ENCODE measurements around the gene VPS54.

The VPS54 gene

DNA sequence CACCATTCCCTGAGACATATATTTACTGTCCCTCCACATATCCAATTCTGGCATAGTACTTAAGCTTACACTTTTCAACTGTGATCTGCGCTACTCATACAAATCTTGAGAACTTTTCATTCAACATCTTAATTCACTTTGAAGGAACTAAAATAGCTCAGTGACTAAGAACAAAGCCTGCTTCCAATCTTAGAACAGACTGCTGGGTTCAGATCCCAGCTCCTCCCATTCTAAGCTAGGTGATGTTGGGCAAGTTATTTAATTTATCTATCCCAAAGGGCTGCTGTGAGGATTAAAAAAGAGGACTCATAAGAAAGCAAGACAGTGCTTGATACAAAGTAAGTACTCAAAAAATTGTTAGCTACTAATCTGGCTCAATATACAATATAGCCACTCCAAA is 119.6 kb downstream of the VPS54 start:
- DNase-seq = no peak

DNA sequence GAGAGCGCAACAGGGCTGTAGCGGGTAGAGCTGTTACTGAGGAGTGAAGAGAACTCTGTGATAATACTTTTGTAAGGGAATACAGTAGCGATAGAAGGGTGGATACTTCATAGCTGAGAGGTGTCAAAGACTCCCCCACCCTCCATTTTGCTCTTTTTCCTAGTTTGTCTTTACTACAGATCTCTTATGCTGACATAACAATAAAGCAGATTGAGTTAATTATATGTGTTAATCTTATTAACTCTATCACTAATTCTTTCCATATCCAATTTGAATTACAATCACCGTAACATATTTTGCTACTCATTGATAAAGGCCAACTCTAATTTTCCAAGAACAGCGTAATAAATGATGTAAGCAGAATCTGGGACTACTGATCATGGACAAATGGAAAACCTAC is 120.4 kb downstream of the VPS54 start:
- DNase-seq = no peak

DNA sequence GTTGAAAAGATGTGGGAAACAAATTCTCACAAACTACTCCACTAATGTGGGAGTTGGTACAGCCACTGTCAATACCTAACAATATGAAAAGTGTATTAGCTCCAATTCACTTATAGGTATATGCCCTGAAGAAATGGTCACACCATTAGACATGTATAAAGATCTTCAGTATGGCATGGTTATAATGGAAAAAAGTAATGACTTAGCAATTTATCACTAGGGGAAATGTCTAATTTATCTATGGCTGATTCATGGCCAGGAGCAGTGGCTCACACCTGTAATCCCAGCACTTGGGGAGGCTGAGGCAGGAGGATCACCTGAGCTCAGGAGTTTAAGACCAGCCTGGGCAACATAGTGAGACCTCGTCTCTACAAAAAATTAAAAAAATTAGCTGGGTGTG is 125.1 kb downstream of the VPS54 start:
- DNase-seq = no peak

DNA sequence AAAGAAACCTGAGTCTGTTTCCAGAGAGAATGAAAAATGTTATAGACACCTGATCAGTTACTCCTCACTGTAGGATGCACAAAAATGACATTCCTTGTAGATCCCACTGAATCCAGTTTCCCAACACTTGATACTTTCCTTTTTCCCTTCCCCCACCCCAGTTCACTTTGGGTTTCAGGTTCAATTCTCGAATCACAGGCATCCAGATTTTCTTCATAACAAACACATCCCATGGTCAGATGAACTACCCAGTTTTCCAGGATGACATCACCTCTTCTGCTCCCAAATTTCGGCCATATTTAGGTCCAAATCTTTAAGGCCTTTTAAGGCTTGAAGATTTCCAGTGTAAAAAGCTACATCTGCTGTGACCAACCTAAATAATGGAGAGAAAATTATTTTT is 126.1 kb downstream of the VPS54 start:
- DNase-seq = no peak

DNA sequence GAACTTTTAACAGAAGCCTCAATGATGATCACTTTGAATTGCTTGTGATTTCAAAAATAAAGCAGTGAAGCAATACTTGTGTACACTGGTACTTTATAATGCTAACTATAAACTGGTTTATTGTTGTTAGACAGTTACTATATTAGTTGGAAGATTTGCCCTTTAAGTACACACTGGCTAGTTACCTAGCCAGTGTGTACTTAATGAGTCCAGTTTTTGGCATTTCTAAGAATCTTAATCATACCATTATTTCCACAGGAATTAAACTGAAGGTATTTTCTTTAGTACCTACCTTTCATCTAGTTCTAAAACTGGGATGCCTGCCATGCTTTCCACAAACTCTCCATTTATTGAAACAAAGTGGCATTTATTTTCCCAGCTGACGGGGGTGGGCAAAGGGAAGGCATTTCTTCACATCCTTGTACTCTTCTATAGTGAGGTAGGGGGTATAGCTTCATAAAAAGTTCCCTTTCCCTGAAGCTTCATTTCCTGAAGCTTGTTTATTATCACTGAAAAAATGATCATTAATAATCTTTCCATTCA is 127.7 kb downstream of the VPS54 start:
- no peak for DNase-seq

DNA sequence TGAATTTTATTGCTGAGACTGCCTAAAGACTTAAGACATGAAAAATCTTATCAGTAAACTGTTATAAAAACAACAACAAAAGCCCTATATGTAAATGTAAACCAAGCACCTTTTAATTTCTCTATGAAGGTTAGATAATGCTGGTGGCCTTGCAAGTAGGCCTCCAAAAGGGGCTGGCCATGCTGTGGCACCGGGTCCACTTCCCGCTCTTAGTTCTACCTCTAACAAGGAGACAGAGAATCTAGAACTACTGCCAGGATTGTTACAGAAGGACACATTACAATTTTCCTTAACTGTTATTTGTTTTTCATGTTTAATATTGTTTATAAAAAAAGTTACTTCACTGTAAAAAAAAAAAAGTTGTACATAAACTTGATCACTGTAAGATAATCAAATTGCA is 128.6 kb downstream of the VPS54 start:
- no peak for DNase-seq

DNA sequence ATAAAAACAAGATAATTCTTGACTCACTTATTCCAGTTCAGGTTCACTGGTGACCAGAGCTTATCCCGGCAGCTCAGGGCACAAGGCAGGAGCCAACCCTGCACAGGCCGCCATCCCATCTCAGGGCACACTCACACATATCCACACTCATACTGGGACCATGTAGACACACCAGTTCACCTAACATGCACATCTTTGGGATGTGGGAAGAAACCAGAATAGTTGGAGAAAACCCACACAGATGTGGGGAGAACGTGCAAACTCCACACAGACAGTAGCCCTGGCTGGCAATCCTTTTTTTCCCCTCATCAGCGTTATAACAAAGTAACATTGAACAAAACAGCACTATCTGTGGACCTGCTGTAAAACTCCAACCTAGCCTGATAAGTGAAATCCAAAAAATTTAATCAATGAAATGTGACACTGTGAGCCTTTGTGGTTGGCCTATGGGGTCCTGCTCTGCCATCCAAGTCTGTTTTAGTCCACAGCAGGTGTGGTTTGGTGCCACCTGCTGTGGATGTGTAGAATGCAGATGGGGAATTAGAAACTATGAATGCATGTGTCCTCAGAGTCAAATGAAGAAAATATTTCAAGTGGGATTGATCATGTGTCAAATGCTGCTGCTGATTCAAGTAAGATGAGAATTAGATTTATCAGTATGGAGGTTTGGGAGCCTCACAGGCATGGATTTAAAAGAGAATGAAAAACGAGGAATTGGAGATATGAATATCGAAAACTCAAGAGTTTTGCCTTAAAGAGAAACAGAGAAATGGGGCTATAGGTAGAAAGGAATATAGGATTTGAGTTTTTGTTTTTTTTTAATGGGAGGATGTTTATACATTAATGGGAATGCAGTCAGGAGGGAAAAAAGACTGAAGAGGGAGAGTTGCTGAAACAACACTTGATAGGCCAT is 130.5 kb downstream of the VPS54 start:
- peak; percentile 49 for DNase-seq

DNA sequence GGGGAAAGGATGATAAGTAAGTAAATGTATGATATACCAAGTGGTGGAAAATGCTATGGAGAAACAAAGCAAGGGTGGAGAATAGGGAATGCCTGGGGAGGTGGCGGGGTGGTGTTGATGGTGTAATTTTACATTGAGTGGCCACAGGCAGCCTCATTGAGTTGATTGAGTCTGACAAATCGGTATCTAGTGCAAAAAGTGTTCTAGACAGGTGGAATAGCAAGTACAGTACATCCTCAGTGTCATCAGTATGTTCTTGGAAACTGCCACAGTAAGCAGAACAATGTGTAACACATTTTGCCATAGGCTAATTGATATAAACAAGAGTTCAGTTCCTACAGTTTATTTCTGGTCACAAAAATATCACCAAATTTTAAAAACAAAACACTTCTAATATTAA is 131.2 kb downstream of the VPS54 start:
- no peak for DNase-seq

DNA sequence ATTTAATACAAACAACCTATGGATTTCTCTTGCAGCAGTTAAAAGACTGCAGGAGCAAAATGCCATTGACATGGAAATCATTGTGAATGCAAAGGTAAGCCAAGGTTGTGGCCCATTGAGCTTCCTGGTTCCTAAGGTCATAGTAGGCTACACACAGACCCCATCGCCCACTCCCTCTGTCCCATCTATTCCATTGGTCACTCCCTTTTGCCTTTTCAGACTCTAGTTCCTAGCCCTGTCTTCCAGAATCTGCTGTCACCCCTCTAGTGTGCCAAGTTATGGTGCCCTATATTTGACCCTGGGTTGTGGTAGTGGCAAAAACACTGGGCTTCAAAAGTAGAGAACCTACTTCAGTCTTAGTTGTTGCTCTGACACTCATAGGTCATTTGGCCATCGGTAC is 132.8 kb downstream of the VPS54 start:
- no peak for DNase-seq

DNA sequence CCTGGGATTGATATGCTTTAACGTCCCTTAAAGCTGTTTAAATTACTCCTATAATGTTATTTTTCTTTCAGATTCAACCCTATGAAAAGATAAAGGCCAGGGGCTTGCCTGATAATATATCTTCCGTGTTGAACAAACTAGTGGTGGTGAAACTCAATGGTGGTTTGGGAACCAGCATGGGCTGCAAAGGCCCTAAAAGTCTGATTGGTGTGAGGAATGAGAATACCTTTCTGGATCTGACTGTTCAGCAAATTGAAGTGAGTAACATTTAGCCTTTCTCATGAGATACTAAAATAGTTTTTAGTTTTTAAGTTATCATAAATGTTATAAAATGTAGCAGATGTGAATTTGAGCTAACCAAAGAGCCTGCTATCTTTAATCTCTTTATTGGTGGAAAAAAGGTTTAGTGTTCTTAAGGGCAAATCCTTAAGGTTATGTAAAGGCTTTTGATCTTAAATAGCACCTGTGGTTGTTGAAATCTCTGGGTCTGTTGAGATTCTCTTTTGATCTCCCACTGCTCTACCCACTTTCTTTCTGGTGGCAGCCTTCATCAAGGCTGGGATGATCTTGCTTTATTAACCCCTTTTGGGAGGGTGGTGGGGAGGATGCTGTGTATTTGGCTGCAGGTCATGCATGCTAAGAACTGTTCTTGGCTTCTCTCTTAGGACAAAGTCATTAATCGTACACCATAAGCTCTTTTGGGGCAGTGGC is 136.7 kb downstream of the VPS54 start:
- DNase-seq = no peak

DNA sequence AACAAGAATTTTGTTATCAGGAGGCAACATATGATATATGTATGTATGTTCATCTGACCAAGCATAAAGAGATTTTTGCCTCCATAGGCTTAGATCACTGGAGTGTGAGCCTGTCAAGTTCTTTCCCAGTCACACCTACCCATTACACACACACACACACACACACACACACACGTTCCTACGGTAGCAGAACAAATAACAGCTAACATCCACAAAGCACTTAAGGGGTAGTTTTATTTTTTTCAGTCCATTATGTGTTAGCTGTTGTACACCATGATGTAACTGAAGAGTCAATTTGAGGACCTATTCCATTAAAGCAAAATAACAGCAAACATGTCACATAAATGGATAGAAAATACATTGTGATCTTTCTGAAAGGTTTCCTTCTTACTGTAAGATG is 138.0 kb downstream of the VPS54 start:
- no peak for DNase-seq

DNA sequence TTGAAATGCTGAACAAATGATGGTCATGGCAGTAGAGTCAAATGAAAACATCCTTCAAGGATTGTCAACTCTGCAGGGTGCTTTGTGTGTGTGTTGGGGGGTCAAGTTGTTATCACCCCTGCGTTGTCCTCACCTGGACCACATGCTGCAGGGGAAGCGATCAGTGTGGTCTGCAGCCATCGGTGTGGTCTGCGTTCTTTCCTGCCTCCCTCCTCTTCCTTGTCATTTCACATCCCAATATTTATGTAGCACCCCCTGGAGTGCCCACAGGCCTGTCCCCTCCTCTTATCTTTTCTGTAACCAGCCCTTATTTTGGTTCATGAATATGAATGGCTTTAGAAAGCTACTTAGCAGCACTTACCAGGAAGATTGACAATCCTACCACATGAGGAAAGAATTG is 138.6 kb downstream of the VPS54 start:
- DNase-seq = no peak

DNA sequence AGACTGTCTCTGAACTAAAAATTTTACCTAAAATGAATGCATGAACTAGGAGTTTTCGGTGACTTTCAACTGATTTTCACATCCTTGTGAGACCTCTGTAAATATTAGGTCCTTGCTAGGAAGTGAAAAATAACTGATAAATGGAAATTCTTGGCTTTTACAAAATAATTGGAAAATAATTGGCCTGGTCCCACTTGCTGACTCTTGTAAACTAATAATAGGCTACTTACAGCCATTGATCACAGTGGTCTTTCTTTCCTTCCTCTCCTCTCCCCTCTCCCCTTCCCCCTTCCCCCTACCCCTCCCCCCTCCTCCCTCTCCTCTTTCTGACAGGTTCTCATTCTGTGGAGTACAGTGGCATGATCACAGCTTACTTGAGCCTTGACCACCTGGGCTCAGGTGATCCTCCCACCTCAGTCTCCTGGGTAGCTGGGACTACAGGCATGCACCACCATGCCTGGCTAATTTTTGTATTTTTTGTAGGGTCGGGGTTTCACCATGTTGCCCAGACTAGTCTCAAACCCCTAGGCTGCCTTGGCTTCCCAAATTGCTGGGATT is 139.3 kb downstream of the VPS54 start:
- no peak for DNase-seq

DNA sequence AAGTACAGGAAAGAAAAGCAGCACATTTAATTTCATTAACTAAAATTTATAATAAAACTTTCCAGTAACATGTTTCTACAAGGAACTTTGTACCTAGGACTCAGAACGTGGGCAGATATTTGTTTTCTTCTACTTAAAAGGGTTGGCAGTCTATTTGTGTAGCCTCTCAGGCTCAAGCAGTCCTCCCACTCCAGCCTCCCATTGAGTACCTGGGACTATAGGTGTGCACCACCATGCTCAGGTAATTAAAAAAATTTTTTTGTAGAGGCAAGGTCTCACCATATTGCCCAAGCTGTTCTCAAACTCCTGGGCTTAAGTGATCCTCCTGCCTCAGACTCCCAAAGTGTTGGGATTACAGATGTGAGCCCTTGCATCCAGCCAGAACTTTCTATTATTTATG is 140.7 kb downstream of the VPS54 start:
- no peak for DNase-seq

DNA sequence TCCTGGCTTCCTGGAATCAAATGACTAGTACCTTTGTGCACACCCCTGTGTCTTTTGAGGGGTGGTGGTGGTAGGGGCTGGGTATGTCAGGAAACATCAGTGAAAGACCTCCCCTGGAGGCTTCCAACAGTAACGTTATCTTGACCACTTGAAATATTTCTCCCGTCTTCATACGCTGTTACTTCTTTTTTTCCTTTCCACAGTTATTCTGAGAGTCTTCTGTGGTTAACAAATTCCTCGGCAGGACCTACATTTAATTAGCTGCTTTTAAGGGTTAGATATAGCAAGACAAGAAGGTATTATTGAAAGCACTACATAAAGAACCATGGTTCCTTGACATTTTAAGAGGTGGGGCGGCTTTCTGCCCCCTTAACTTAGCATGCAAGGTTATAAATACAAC is 142.9 kb downstream of the VPS54 start:
- DNase-seq = no peak

DNA sequence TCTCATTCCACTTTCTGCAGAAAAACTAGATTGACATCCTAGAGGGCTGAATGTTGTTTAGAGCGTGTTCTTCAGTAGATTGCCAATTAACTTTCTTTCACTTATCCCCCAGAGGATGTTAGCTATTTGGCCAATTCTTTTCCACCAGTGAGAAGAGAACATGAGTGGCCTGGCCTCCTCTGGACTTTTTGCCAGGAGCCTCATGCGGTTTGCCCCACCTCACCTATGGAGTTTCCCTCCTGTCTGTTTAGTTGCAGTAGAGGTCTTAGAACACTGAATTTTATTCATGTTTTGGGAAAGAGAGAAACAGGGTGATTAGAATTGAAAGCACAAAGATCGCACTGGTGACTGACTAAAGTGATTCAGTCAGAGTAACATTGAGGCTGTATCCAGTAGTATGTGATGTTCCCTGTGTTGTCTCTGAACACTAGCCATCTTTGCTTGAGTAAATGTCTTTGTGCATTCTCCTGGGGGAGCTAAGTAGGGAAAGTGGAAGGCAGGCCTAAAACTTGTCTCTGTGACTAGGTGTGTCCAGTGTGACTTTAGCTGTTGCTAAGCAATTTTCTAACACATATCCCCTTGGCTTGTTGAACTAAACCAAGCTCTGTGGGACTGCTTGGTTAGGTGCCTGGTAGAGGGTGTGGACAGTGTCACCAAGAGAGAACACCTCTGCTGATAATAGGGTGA is 143.5 kb downstream of the VPS54 start:
- no peak for DNase-seq

DNA sequence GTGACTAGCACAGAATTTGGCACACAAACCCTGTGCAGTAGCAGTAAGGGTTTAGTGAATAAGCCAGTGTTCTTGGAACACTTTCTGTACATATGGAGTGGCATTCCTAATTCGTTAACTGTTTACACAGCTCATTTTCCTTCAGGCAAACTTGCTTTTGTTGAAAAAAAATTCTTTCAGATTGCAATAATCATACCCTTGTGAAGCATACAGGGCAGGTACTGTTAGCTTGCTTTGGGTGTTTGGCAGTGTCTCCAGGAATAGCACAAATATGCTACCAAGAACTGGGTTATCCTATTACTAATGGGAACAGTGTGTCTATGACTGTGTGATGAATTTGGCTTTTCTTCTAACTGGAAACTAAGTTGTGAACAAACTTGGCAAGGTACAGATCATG is 144.1 kb downstream of the VPS54 start:
- DNase-seq = no peak

DNA sequence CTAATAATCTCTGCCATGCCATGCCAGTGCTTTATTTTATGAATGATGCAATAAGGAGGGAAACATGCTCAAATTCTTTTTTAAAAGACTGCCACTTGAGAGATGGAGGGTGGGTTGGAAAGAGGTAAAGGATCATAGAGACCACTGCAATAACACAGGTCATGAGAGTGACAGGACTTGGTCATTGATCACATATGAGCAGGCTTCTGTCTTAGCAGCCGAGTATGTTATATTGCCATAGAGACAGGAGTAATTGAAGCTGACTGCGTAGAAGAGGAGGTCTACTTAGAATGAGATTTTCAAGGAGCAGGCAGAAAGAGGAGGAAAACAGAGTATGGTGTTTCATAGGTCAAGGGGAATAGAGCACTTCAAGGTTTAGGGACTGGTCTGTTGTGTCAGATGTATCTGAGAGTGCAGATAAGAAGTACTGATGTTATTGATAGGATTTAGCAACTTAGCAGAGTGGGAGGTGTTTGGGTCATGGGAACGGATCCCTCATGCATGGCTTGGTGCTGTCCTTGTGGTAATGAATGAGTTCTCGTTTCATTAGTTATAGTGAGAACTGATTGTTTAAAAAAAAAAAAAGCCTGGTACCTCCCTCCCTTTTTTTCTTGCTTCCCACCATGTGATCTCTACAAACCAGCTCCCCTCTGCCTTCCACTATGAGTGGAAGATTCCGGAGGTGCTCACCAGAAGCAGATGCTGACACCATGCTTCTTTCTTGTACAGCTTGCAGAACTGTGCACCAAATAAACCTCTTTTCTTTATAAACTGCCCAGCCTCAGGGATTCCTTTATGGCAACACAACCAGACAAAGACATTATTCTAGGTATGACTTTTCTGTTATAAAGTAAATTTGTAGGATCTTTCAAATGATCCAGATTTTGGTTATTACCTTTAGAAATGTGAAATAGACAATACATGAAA is 144.8 kb downstream of the VPS54 start:
- DNase-seq = no peak

DNA sequence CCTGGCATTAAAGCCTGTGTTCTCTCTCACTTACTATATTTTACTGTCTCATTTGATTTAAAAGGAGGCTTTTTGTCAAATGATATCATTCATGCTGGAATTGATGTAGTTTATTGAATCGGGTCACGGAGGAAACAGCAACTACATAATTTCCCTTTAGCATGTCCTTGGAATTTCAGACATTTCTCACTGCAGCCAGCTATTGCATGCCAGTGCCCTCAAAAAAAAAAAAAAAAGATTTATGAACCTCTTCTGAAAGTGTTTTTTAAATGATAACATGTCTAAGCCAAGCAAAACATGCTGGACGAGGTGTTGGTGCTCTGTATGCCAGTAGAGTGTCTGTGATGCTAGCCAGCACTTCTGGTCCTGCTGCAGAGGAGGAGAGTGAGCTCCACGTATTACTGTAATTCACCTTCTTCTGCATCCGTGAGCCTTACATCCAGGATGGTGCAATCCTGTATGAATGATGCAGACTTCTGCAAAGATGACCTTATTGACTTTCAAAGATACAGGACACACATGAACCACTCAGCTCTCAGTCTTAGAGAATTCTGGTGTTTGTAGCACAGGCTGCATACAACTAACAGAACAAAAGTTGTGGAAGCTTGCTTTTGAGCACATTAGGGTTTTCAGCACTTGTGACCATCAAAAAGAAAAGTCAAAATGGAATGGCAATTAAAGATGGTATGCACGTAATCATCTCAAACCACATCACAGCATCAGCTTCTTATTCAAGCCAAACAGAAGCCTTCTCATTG is 146.5 kb downstream of the VPS54 start:
- no peak for DNase-seq

DNA sequence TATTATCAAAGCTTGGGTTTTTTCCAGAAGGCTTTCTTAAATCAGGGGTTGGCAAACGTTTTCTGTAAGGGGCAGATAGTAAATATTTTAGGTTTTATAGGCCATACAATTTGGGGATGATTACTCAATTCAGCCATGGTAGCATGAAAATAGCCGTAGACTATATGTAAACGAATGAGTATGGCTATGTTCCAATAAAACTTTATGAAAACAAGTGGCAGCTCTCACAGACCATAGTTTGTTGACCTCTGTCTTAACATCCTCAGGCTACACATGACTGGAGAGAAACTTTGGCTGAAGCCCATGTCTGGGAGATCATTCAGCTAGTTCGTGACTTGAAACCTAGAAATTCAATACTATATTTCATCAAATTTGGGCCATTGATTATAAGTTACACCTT is 147.4 kb downstream of the VPS54 start:
- no peak for DNase-seq

DNA sequence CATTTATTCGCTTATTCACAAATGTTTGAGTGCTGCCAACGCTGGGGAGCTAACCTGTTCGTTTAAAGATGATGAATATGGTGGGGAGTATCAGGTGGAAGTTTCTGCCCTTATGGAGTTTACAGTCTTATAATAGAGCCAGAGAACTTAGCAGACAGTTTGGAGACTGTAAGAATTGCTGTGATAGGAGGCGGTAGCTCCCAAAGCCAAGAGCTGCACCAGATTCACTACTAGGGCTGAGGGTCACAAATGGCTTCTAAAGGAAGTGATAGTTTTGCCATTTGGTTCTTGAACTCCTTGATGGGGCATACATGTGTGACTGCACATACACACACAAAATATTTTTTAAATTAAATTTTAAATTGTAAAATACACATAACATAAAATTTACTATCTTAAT is 148.5 kb downstream of the VPS54 start:
- DNase-seq = no peak
